Cardiac muscle cell (in vitro differentiated cells and primary cell): ENCODE data around the gene GALNT2. TPM values are rescaled to one million over a fixed set of nuclear protein-coding genes. Genes with fewer than 3 reads are reported as not detected.

Experiments used
- DNase-seq, 2 donors: peaks; one replicate each; pipeline versions ENCODE4 v3.0.0 to v3.0.0-alpha.2; 2010 to 2017; ENCODE audit warnings: low read depth in 1 of 2, low spot score in 1 of 2
- H3K27ac ChIP-seq: fragments of 200-600 bp; sonication (generic); 2 replicates; pipeline ENCODE4 v1.5.1; 2016
- H3K27me3 ChIP-seq: fragments of 200-600 bp; sonication (generic); 2 replicates; pipeline ENCODE4 v1.6.0; 2016; ENCODE audit warnings: control low read depth
- H3K36me3 ChIP-seq: fragments of 200-600 bp; sonication (generic); 2 replicates; pipeline ENCODE4 v1.5.1; 2016; ENCODE audit warnings: control low read depth
- H3K4me1 ChIP-seq: fragments of 200-600 bp; sonication (generic); 2 replicates; pipeline ENCODE4 v1.8.1; 2017; ENCODE audit warnings: low read depth, mild to moderate bottlenecking, mixed run types
- H3K4me3 ChIP-seq: fragments of 200-600 bp; sonication (generic); 2 replicates; pipeline ENCODE4 v1.5.1; 2016; ENCODE audit warnings: mild to moderate bottlenecking
- H3K9me3 ChIP-seq: fragments of 200-600 bp; sonication (generic); 2 replicates; pipeline ENCODE4 v1.5.1; 2017; ENCODE audit warnings: low read depth, mild to moderate bottlenecking, control low read depth
- CTCF ChIP-seq: IDR thresholded peaks from 2 replicates; pipeline ENCODE4 v1.5.1; 2012; ENCODE audit warnings: low read depth, mild to moderate bottlenecking, low read length
- polyA plus RNA-seq: library from polyadenylated mRNA; unstranded; fragments of >200 nt; fragmentation: Nextera tagmentation; extraction: Ambion mirVana; gene quantifications from 2 replicates; pipeline ENCODE4 v1.2.1, GENCODE V29; 2016
- total RNA-seq: library from RNA; depleted of rRNA; stranded (reverse); fragments of >200 nt; gene quantifications from 2 replicates; pipeline ENCODE4 v1.2.3, GENCODE V29; 2016

Gene GALNT2
- total and polyA plus RNA-seq, 2 experiments from 2014 or later = 71.4 to 92.1 TPM

GRCh38 chr1:230127105-230128054 is 60.3 kb downstream of the GALNT2 start:
- H3K4me3 ChIP-seq = no peak overlapping the region
- TF ChIP-seq CTCF = no peak
- peaks cover 69% of the 10 kb centered on the region for H3K4me1 ChIP-seq
- no peaks in the 10 kb centered on the region for H3K27me3 ChIP-seq
- no peaks in the 10 kb centered on the region for H3K9me3 ChIP-seq
- no peak overlapping the region for H3K27ac ChIP-seq
- no peak for DNase-seq
- no peaks in the 10 kb centered on the region for H3K36me3 ChIP-seq

GRCh38 chr1:230128569-230129285 is 61.7 kb downstream of the GALNT2 start:
- Histone ChIP-seq H3K27ac (no peak overlapping the region), H3K9me3 (no peaks in the 10 kb centered on the region), H3K27me3 (no peaks in the 10 kb centered on the region), H3K36me3 (no peaks in the 10 kb centered on the region), H3K4me3 (no peak overlapping the region), H3K4me1 (peaks cover 55% of the 10 kb centered on the region)
- TF ChIP-seq CTCF = no peak
- DNase-seq = no peak

- Histone ChIP-seq H3K9me3 (no peaks in the 10 kb centered on the region), H3K4me1 (peaks cover 51% of the 10 kb centered on the region), H3K36me3 (no peaks in the 10 kb centered on the region), H3K27ac (no peak overlapping the region), H3K27me3 (no peaks in the 10 kb centered on the region), H3K4me3 (no peak overlapping the region)
- no peak for DNase-seq
- TF ChIP-seq CTCF = no peak
Observed at GRCh38 chr1:230129341-230129740, 62.3 kb downstream of the GALNT2 start.

GRCh38 chr1:230130172-230130944 is 63.3 kb downstream of the GALNT2 start:
- DNase-seq = peak in 1 of 2 donors; percentile 58
- Histone ChIP-seq H3K36me3 (no peaks in the 10 kb centered on the region), H3K27ac (no peak overlapping the region), H3K4me3 (no peak overlapping the region), H3K4me1 (peaks cover 46% of the 10 kb centered on the region), H3K9me3 (no peaks in the 10 kb centered on the region), H3K27me3 (no peaks in the 10 kb centered on the region)
- no peak for TF ChIP-seq CTCF

- TF ChIP-seq CTCF = no peak
- no peaks in the 10 kb centered on the region for H3K36me3 ChIP-seq
- H3K27ac ChIP-seq = no peak overlapping the region
- H3K4me1 ChIP-seq = peaks cover 50% of the 10 kb centered on the region
- no peaks in the 10 kb centered on the region for H3K9me3 ChIP-seq
- DNase-seq = no peak
- H3K27me3 ChIP-seq = no peaks in the 10 kb centered on the region
- H3K4me3 ChIP-seq = no peak overlapping the region
Observed at GRCh38 chr1:230131457-230131856, 64.4 kb downstream of the GALNT2 start.
